CD4-positive, alpha-beta T cell treated with Interleukin-12 subunit alpha and Interleukin-12 subunit beta, for 1 hour (primary cell): Measurements from ENCODE around the gene DPP10.

Experiments
- DNase-seq: peaks from one replicate; pipeline ENCODE4 v3.0.0-alpha.2; 2020

The DPP10 gene

DNA sequence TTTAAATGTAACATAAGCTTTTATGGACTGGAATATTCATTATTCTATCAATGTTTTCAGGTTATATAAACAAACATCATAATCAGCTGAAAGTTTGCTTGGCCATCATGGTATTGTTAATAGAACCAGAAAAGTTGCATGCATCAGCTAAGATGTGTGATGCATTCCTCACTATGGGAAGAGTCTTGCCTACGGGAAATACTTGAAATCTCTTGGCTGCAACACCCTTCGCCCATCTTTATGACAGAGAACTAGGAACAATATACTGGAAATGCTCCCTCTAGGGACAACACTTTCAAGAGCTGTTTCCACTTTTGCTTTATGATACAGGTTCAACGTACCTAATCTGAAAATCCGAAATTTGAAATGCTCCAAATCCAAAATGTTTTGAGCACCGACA lies 1390.8 kb downstream of the DPP10 start:
- no peak for DNase-seq

DNA sequence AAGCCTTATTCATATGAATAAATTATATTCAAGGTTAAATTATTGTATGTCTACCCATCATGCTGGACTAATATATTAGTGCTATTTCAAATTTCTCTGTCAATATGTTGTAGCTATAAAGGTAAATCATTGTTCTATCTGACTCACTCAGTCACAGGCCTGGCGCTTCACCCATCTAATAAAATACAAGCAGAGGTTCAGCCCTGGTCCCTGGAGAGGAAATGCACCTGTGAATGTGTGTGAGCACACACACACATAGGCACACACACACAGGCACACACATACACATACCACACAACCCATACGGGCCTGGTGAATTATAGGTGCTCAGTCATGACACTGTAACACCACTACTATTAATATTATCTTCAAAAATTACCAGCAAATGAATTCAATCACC lies 1396.1 kb downstream of the DPP10 start:
- no peak for DNase-seq

DNA sequence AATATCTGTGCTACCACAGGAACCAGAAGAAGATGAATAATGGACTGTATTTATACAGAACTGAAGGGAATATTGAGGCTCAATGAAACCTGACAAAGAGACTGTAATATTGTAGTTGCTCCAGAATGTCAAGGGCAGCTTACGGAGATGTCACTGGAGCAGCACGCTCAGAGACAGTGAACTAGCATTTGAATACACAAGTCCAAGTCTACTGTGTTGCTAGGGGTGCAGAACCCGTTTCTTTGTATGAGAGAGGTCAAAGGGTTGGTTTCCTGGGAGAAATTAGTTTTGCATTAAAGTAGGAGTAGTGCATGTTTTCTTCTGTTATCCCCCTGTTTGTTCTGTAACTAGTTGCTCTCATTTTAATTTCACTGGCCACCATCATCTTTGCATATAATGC lies 1399.9 kb downstream of the DPP10 start:
- DNase-seq: no peak

DNA sequence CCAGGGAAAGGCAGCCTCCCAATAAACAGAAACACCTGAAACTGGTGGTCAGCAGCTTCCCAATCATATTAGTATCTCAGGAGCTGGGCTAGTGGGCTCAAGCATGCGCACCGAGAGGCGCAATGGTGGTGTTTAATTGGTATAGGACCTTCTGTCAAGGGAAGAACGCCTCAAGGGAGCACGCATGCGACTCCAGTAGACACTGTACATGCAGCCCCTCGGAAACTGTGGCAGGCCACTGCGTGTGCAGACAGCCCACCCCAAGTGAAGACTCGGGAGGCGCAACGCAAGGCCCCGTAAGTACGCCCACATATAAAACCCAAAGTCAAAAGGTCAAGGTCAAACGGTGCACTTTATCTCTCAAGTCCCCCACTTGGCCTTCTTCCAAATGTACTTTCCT lies 1405.8 kb downstream of the DPP10 start:
- DNase-seq: no peak

DNA sequence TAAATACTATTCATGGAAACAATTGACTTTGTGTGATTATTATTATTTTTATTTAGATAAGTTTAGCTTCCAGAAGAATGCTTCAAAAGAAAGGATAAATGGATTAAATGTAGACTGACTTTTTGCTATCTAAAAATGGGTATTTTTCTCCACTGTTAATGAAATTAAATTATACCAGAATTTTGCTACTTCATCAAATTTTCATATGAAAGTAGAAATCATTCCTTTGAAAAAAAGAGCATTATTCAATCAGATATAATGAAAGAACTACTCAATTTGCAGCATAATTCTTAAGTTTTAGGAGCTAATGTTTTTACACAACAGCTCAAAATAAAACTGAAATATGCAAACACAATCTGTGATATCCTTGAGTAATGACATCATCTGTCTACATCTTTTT lies 1424.6 kb downstream of the DPP10 start:
- DNase-seq: no peak

DNA sequence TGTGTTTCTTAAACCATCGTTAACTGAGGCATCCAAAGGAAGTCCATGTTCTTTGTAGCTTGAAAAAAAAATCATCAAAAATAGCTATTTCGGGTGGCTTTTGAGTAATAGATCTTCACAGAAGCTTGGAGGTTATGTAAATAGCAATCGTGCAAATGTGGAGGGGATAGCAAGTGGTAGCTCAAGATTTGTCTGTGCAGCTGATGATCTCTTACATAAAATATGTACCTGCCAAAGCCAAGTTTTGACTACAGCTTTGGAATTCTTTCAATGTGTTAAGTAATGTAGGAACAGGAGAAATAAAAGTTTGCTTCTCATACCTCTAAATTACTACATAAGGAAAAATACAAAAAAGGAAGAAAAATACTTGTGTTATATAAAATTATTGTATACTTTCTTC lies 1432.0 kb downstream of the DPP10 start:
- DNase-seq: no peak

DNA sequence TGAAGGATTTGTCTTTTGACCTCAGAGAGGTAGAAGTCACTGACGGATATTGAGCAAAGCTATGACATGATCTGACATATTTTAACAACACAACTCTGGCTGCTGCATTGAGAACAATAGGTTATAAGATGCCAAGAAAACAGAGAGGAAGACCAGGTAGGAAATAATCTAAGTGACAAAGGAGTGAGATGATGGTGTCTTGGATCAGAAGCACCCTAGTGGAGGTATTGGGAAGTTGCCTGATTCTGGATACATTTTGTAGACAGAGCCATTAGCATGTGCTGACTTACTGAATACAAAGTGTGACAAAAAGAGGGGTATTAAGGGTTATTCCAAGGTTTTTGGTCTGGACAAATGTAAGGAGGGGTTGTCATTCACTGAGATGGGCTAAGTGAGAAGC lies 1438.1 kb downstream of the DPP10 start:
- no peak for DNase-seq

DNA sequence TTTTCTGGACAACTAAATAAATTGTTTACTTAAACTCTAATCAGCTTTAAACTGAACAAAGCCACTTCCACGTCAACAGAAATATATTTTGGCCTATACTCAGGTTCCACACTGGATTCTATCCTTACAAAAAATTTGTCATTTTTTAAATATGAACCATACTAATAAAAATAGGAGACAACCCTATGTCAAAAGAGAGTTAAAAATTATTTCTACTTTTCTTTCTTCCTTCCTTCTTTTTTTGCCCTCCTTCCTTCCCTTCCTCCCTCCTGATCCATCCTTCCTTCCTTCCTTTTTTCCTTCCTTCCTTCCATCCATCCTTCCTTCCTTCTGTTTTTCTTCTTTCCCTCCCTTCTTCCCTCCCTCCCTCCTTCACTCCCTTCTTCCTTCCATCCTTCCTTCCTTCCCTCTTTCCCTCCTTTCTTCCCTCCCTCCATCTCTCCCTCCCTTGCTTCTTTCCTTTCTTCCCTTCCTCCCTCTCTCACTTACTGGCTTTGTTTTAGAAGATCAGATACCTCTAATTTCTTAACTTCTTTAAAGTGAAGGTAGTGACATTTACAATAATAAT lies 1444.9 kb downstream of the DPP10 start:
- DNase-seq: no peak
